ENCODE results near the gene LAMA3. TPM values are rescaled to one million over a fixed set of nuclear protein-coding genes. Genes with fewer than 3 reads are reported as not detected.

LAMA3 gene
- polyA plus RNA-seq, 1 of the 3 experiments (the other 2 are of a cell fraction), result 3.5 TPM

- POLR2A ChIA-PET, result no interaction called here
- CTCF ChIA-PET, result interaction anchor here (0.9 to 5.1 kb wide), 15 partner anchors 10 to 195 kb away, joined by 3 to 95 read pairs (median 11); no protein-coding TSS in a partner anchor
Measured at GRCh38 chr18:23701544-23702064, 12.4 kb downstream of the LAMA3 start.

GRCh38 chr18:23702606-23703005 lies 13.4 kb downstream of the LAMA3 start:
- POLR2A ChIA-PET, result interaction anchor here (1.0 kb wide), 1 partner anchor 80 kb away, joined by 4 read pairs; no protein-coding TSS in a partner anchor
- Histone ChIP-seq H3K9me2 (no peaks in the 10 kb centered on the region), H3K27me3 (ENCODE audit: insufficient read depth) (no peaks in the 10 kb centered on the region), H3K36me3 (replicated peaks in 1 of 2; ENCODE audit: control insufficient read depth in 1 of 2, insufficient read depth in 2 of 2, low read length in 1 of 2) (no peaks in the 10 kb centered on the region), H3K4me2 (no peak overlapping the region), H3K4me3 (ENCODE audit: low read depth in 2 of 2, low read length in 1 of 2) (no peak overlapping the region), H3F3A (replicated peaks; ENCODE audit: insufficient read depth) (no peaks in the 10 kb centered on the region), H3K79me2 (ENCODE audit: insufficient read depth) (no peaks in the 10 kb centered on the region), H3K9me3 (no peaks in the 10 kb centered on the region), H2AFZ (ENCODE audit: low read depth) (no peak overlapping the region), H3K27ac (ENCODE audit: low read depth in 2 of 2, low read length in 1 of 2) (no peak overlapping the region), H4K20me1 (ENCODE audit: insufficient read depth) (no peaks in the 10 kb centered on the region), H3K4me1 (ENCODE audit: control insufficient read depth in 1 of 2, insufficient read depth in 2 of 2, low read depth in 1 of 2, low read length in 1 of 2) (peaks cover 0 to 2% of the 10 kb centered on the region in 2 experiments; a peak in 1 of 4 replicates), H3K9ac (no peak overlapping the region)
- no peak for DNase-seq
- CTCF ChIA-PET, result interaction anchor here (0.6 to 5.1 kb wide), 56 partner anchors 10 to 345 kb away, joined by 3 to 95 read pairs (median 5); partner anchors contain the start of genes ANKRD29, LAMA3 and NPC1
- WGBS (ENCODE audit: low lambda C conversion rate), result 87% methylated on average over 4 of the region's 4 CpGs
- no peak for TF ChIP-seq NRF1 (IDR thresholded peaks at IDR 0.05; ENCODE audit: low read depth, low read length)
- no peak for TF ChIP-seq RXRA (IDR thresholded peaks at IDR 0.05; ENCODE audit: borderline replicate concordance, low read depth)
- TF ChIP-seq EZH2phosphoT487 (IDR thresholded peaks at IDR 0.05; ENCODE audit: borderline replicate concordance, low read depth), result no peak
- TF ChIP-seq JUND (IDR thresholded peaks at IDR 0.05), result no peak
- no peak for TF ChIP-seq ELF1 (IDR thresholded peaks at IDR 0.05)
- TF ChIP-seq USF1 (IDR thresholded peaks at IDR 0.05; ENCODE audit: borderline replicate concordance, low read depth), result no peak
- TF ChIP-seq NFIC (IDR thresholded peaks at IDR 0.05; ENCODE audit: borderline replicate concordance), result no peak
- TF ChIP-seq GABPA (IDR thresholded peaks at IDR 0.05; ENCODE audit: low read depth), result no peak
- TF ChIP-seq REST (IDR thresholded peaks at IDR 0.05; ENCODE audit: low read depth, low read length), result no peak
- TF ChIP-seq SMC3 (IDR thresholded peaks at IDR 0.05; ENCODE audit: low read depth, low read length), result no peak
- TF ChIP-seq MXI1 (IDR thresholded peaks at IDR 0.05; ENCODE audit: low read depth, low read length), result no peak
- TF ChIP-seq FOXM1 (IDR thresholded peaks at IDR 0.05; ENCODE audit: low read depth), result no peak
- no peak for TF ChIP-seq CTCF (IDR thresholded peaks at IDR 0.05)
- TF ChIP-seq GATA2 (CRISPR knock-in tag; IDR thresholded peaks at IDR 0.05), result no peak
- TF ChIP-seq YY1 (IDR thresholded peaks at IDR 0.05; ENCODE audit: low read depth), result no peak

More at GRCh38 chr18:23701544-23702064, 12.4 kb downstream of the LAMA3 start:
- H3K9me2 ChIP-seq, result no peaks in the 10 kb centered on the region
- 93% methylated on average over 8 of the region's 8 CpGs for WGBS (ENCODE audit: low lambda C conversion rate)
- no peaks in the 10 kb centered on the region for H3K27me3 ChIP-seq (ENCODE audit: insufficient read depth)
- no peaks in the 10 kb centered on the region for H3K9me3 ChIP-seq
- no peaks in the 10 kb centered on the region for H3K79me2 ChIP-seq (ENCODE audit: insufficient read depth)
- H4K20me1 ChIP-seq (ENCODE audit: insufficient read depth), result no peaks in the 10 kb centered on the region
- no peaks in the 10 kb centered on the region for H3K36me3 ChIP-seq (replicated peaks in 1 of 2; ENCODE audit: control insufficient read depth in 1 of 2, insufficient read depth in 2 of 2, low read length in 1 of 2)
- no peak overlapping the region for H3K4me2 ChIP-seq
- no peak overlapping the region for H3K9ac ChIP-seq
- no peak overlapping the region for H3K27ac ChIP-seq (ENCODE audit: low read depth in 2 of 2, low read length in 1 of 2)
- no peak for TF ChIP-seq ELF1 (IDR thresholded peaks at IDR 0.05)
- no peak for TF ChIP-seq RCOR1 (IDR thresholded peaks at IDR 0.05; ENCODE audit: low read length)
- no peak for TF ChIP-seq FOXM1 (IDR thresholded peaks at IDR 0.05; ENCODE audit: low read depth)
- TF ChIP-seq TAF1 (IDR thresholded peaks at IDR 0.05; ENCODE audit: borderline replicate concordance, low read depth, low read length), result no peak
- no peak for TF ChIP-seq USF2 (IDR thresholded peaks at IDR 0.05; ENCODE audit: borderline replicate concordance, low read depth, low read length)
- no peak for TF ChIP-seq POLR2AphosphoS5 (IDR thresholded peaks at IDR 0.05; ENCODE audit: low read depth, low read length)
- no peak for TF ChIP-seq MXI1 (IDR thresholded peaks at IDR 0.05; ENCODE audit: low read depth, low read length)
- no peaks in the 10 kb centered on the region for H3F3A ChIP-seq (replicated peaks; ENCODE audit: insufficient read depth)
- DNase-seq, result no peak
- H2AFZ ChIP-seq (ENCODE audit: low read depth), result no peak overlapping the region
- H3K4me1 ChIP-seq (ENCODE audit: control insufficient read depth in 1 of 2, insufficient read depth in 2 of 2, low read depth in 1 of 2, low read length in 1 of 2), result peaks cover 0 to 2% of the 10 kb centered on the region in 2 experiments; a peak in 1 of 4 replicates
- H3K4me3 ChIP-seq (ENCODE audit: low read depth in 2 of 2, low read length in 1 of 2), result no peak overlapping the region

Data from SK-N-SH (cell line).